Measurements from ENCODE around the gene FNTB.

DNA sequence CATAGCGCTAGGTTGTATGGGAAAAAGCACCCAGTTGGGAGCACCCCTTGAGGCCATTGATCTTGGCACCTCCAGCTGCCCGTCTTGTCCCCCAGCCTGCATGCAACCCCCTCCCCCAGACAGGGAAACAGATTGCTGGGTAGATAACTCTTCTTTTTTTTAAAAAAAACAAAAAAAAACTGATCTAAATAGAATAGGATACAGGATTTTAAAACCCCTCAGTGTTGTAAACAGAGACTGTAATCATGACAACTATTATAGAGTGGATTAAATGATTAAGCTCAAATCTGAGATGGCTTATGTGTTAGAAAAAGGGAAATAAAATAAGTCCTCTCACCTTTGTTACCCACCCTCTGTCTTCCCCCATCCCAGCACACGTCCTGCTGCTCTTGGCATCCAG lies 66.8 kb downstream of the FNTB start:
- no peak for TF ChIP-seq POLR2AphosphoS5 (IDR thresholded peaks at IDR 0.05)
- TF ChIP-seq, protein P1, sequence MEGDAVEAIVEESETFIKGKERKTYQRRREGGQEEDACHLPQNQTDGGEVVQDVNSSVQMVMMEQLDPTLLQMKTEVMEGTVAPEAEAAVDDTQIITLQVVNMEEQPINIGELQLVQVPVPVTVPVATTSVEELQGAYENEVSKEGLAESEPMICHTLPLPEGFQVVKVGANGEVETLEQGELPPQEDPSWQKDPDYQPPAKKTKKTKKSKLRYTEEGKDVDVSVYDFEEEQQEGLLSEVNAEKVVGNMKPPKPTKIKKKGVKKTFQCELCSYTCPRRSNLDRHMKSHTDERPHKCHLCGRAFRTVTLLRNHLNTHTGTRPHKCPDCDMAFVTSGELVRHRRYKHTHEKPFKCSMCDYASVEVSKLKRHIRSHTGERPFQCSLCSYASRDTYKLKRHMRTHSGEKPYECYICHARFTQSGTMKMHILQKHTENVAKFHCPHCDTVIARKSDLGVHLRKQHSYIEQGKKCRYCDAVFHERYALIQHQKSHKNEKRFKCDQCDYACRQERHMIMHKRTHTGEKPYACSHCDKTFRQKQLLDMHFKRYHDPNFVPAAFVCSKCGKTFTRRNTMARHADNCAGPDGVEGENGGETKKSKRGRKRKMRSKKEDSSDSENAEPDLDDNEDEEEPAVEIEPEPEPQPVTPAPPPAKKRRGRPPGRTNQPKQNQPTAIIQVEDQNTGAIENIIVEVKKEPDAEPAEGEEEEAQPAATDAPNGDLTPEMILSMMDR (IDR thresholded peaks at IDR 0.05; ENCODE audit: poor library complexity, severe bottlenecking), result no peak
- TF ChIP-seq EZH2 (IDR thresholded peaks at IDR 0.05; ENCODE audit: borderline replicate concordance, insufficient read depth, low read length, poor library complexity, severe bottlenecking), result no peak
- TF ChIP-seq EP300 (conservative IDR thresholded peaks at IDR 0.05; ENCODE audit: poor library complexity, severe bottlenecking), result no peak
